Type B pancreatic cell (in vitro differentiated cells): ENCODE measurements around the gene TUSC2. TPM values are rescaled to one million over a fixed set of nuclear protein-coding genes. Genes with fewer than 3 reads are reported as not detected.

Source experiments
- DNase-seq: peaks from one replicate; pipeline ENCODE4 v3.0.0; 2021; ENCODE audit warnings: mixed read lengths; ENCODE audit not compliant: unreplicated experiment; ENCODE audit errors: extremely low spot score
- H3K27ac Mint-ChIP-seq: 2 replicates; pipeline ENCODE4 v1.8.0; 2021; ENCODE audit warnings: mild to moderate bottlenecking, mixed read lengths
- H3K27me3 Mint-ChIP-seq: 2 replicates; pipeline ENCODE4 v1.8.0; 2021; ENCODE audit warnings: mixed read lengths
- H3K36me3 Mint-ChIP-seq: 2 replicates; pipeline ENCODE4 v1.8.0; 2021; ENCODE audit warnings: mixed read lengths
- H3K4me1 Mint-ChIP-seq: one replicate; pipeline ENCODE4 v1.8.0; 2021; ENCODE audit warnings: mixed read lengths; ENCODE audit not compliant: unreplicated experiment
- H3K4me3 Mint-ChIP-seq: 2 replicates; pipeline ENCODE4 v1.8.0; 2021; ENCODE audit warnings: mild to moderate bottlenecking, mixed read lengths
- H3K9me3 Mint-ChIP-seq: 2 replicates; pipeline ENCODE4 v1.8.0; 2021; ENCODE audit warnings: mixed read lengths
- total RNA-seq: library from RNA; stranded (reverse); gene quantifications from 2 replicates; pipeline ENCODE4 v1.2.1, GENCODE V29; 2021; ENCODE audit warnings: low replicate concordance
- TF ChIP-seq, protein P1 (sequence below): fragments of 200-600 bp; sonication (generic); conservative IDR thresholded peaks from 2 replicates; pipeline ENCODE4 v1.5.0; 2021; ENCODE audit warnings: antibody characterized with exemption, mild to moderate bottlenecking

Gene TUSC2
- total RNA-seq, 1 donor from 2014 or later, result 24.9 TPM

DNA sequence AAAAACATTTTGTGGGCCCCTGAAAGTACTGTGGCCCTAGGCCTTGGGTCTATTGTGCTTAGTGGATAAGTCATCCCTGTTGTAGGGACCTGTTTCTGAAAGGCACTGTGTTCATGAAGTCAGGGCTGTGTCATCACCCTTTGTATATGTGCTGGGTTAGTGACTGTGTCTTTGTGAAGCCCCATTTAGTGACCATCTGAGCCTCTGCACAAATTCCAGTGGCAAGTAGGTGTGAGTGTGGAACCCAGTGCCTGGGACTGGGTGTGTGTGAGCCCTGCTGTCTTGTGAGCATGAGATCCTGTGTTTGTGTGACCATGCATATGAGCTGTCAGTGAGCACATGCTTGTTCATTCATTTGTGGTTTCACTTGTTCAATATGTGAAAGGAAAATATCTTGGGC is 23.4 kb downstream of the TUSC2 start:
- Mint-ChIP-seq H3K36me3 (peaks cover 3% of the 10 kb centered on the region), H3K27me3 (no peaks in the 10 kb centered on the region), H3K27ac (peak overlapping the region; percentile 11), H3K4me3 (no peak overlapping the region), H3K9me3 (no peaks in the 10 kb centered on the region), H3K4me1 (peaks cover 15% of the 10 kb centered on the region)
- TF ChIP-seq, protein P1, sequence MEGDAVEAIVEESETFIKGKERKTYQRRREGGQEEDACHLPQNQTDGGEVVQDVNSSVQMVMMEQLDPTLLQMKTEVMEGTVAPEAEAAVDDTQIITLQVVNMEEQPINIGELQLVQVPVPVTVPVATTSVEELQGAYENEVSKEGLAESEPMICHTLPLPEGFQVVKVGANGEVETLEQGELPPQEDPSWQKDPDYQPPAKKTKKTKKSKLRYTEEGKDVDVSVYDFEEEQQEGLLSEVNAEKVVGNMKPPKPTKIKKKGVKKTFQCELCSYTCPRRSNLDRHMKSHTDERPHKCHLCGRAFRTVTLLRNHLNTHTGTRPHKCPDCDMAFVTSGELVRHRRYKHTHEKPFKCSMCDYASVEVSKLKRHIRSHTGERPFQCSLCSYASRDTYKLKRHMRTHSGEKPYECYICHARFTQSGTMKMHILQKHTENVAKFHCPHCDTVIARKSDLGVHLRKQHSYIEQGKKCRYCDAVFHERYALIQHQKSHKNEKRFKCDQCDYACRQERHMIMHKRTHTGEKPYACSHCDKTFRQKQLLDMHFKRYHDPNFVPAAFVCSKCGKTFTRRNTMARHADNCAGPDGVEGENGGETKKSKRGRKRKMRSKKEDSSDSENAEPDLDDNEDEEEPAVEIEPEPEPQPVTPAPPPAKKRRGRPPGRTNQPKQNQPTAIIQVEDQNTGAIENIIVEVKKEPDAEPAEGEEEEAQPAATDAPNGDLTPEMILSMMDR, result no peak
- DNase-seq, result no peak

DNA sequence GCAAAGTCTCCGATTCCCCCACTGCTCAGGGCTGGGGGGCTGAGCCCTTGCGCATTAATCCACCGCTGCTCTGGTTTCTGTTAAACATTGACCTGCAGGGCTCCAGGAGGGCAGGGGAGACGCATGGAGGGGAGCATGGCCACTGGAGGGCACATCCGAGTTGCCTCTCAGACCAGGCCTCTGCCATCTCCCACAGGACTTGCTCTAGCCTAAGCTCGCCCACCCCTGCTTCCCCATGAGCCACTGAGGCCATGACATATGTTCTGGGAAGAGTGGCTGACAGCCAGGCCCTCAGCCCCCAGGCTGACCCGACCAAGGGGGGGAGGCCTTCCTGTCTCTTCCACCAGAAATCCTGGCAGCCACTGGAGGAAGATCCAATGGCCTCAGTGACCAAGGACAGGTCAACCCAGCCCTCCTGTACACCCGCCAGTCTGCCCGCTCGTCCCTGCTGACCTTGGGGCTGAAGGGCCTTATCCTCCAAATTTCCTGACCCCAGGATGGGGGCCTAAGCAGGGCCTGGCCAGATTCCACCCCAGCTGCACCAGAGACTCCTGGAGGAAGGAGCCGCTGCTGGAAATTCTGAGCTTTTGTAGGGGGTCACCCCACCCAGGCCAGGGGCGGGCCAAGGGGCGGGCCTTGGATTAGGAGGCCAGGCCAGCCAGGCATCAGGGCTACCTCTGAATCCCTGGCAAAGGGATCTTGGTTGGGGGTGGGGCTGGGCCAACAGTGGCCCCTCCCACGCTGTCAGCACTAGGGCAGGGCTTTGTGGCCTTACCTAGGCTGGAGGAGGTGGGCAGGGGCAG is 24.8 kb downstream of the TUSC2 start, which contains the start of gene HYAL1:
Gene HYAL1, minus strand, starts transcription at position 562 of the 803 bp plus-strand sequence. CDS start 618 bp downstream, outside the sequence.
- TF ChIP-seq, protein P1, result no peak
- H3K36me3 Mint-ChIP-seq, result no peaks in the 10 kb centered on the region
- no peaks in the 10 kb centered on the region for H3K9me3 Mint-ChIP-seq
- H3K4me3 Mint-ChIP-seq, result no peak within 1 kb of the TSS
- DNase-seq, result no peak
- H3K27me3 Mint-ChIP-seq, result no peaks in the 10 kb centered on the region
- peaks cover 18% of the 10 kb centered on the region for H3K4me1 Mint-ChIP-seq
- peak within 1 kb of the TSS; percentile 53 for H3K27ac Mint-ChIP-seq

DNA sequence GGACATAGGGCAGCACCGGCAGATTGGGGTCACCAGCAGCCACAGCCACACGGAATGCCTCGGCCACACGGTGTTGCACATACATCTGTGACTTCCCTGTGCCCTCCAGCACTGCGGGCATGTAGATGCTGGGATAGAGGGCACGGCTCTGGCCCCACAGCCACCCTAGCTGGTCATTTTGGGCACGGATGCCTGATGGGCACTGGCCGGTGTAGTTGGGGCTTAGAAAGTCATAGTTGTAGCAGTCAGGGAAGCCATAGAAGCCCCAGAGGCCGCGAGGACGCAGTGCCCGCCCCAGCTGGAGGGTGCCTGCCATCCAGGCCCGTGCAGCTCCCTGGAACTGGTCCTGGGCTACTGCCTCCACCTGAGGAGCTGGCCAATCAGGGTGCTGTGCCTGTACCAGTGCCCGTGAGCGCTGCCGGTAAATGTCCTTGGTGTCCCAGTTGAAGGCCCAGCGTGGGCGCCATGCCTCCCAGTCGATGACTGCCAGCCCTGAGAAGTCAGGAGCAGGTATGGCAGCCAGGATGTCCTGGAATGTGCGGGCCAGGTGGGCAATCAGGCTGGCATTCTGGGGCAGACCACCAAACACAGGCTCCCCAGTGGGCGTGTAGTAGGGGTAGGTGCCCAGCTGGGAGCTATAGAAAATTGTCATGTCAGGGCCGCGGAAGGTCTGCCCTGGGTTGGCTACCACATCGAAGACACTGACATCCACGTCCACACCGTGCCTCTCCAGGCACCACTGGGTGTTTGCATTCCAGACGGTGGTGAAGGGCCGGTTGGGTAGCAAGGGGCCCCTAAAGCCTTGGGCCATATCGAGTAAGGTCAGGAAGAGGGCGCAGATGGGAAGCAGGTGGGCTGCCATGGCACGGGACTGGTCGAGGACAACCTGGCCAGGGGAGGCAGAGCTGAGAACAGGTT is 25.7 kb downstream of the TUSC2 start:
- H3K4me3 Mint-ChIP-seq, result no peak overlapping the region
- peaks cover 18% of the 10 kb centered on the region for H3K4me1 Mint-ChIP-seq
- TF ChIP-seq, protein P1, result no peak
- H3K36me3 Mint-ChIP-seq, result no peaks in the 10 kb centered on the region
- DNase-seq, result no peak
- H3K9me3 Mint-ChIP-seq, result no peaks in the 10 kb centered on the region
- peak overlapping the region; percentile 53 for H3K27ac Mint-ChIP-seq
- H3K27me3 Mint-ChIP-seq, result no peaks in the 10 kb centered on the region

DNA sequence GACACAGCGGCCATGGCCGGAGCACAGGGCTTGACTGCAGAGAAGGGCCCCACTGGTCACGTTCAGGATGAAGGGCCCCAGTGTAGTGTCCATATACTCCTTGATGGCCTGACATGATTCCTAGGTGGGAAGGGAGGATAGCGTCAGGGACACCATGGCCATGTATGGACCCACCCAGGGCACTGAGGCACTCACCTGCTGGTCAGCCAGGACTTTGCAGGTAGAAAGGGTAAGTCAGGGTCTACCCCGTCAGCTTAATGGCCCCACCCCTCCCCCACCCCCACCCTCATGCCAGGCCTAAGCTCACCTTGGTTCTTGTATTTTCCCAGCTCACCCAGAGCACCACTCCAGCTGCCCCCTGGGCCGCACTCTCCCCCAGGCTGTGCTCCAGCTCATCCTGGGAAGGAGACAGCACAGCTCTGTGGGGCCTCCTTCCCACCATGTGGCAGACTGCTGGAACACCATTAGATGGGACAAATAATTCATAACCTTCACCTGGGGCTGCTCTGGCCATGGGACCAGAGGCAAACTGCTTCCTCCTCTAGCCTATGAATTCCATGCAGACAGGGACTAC is 27.3 kb downstream of the TUSC2 start:
- Mint-ChIP-seq H3K9me3 (no peaks in the 10 kb centered on the region), H3K27me3 (no peaks in the 10 kb centered on the region), H3K4me1 (peaks cover 18% of the 10 kb centered on the region), H3K27ac (peak overlapping the region; percentile 99), H3K36me3 (no peaks in the 10 kb centered on the region), H3K4me3 (peak overlapping the region; percentile 98)
- DNase-seq, result no peak
- TF ChIP-seq, protein P1, result no peak

DNA sequence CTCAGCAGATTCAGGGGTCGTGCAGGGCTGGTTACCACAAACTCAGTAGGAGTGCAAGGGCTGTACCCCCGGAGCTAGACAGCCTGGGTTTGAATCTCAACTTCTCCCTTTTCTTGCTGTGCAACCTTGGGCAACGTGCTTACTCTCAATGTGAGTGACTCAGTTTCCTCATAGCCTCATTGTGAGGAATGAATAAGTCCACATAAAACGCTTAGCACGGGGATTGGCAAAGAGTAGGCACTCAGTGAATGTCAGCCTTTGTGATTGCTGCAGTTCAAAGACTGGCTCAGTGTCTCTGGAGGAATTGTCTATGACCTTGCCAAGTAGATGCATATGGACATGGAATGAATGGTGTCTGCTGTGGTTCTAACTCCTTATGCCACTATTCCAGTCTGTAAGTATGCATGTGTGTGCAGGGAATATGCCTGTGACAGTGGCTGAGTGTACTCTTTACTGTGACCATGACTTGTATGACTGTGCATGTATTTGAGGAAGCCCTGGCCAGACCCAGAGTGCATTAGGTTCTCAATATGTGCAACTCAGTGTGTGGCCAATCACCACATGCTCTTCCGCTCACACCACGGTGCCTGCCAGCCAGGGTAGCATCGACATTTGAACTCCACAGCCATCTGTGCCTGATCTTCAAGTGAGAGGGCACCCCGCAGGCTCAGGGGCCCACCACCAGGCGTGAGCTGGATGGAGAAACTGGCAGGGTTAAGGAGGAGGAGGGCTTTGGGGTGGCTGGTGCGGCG is 27.9 kb downstream of the TUSC2 start:
- no peak for DNase-seq
- Mint-ChIP-seq H3K36me3 (no peaks in the 10 kb centered on the region), H3K27me3 (no peaks in the 10 kb centered on the region), H3K4me1 (peaks cover 18% of the 10 kb centered on the region), H3K27ac (peak overlapping the region; percentile 99), H3K4me3 (peak overlapping the region; percentile 98), H3K9me3 (no peaks in the 10 kb centered on the region)
- TF ChIP-seq, protein P1, result no peak
